ENCODE results near the gene ARPC2. TPM values are rescaled to one million over a fixed set of nuclear protein-coding genes. Genes with fewer than 3 reads are reported as not detected.
"Not testable (repeated sequence)": the region's sequence is repeated elsewhere in the genome, so short reads cannot be mapped to it uniquely, and the experiment has no call there.

Gene ARPC2
- 100 to 1,000 TPM; 275 to 314 (median 287) TPM for total RNA-seq

DNA sequence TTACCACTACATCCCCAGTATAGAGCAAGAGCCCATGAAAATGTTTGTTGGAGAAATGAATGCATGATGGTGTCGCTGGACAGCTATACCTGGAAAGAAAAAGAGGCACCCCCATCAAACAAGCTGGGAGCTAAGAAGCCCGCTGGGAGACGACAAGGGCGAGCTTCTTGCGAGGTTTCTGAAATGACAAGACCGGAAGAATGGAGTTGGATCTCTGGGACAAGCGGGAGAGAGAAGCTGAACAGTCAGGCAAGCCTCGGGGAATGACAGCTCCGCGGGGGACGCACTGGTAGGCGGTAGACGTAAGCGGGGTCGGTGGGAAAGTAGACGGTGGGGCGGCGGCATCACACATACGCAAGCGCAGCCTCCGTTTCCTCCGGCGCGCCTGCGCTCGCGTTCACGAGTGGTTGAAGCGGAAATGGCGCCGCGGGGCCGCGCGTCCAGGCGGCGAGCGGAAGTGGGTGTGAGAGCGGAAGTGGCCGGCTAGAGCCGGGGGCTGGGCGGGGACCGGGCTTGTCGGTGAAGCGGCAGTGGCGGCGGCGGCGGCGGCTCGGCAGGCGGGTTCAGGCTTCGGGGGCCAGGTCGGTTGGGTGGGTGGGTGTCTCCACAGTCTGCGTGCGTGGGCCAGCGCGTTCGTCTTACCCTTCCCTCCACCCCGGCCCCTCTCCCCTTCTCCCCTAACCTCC, at the start of gene ARPC2:
ARPC2 (plus strand) TSS at position 516 of the 686 bp plus-strand sequence. CDS start 282 bp downstream, outside the sequence.
- TF ChIP-seq POLR2A (IDR thresholded peaks at IDR 0.05) = peak; percentile 87 to 91
- TF ChIP-seq, protein P1, sequence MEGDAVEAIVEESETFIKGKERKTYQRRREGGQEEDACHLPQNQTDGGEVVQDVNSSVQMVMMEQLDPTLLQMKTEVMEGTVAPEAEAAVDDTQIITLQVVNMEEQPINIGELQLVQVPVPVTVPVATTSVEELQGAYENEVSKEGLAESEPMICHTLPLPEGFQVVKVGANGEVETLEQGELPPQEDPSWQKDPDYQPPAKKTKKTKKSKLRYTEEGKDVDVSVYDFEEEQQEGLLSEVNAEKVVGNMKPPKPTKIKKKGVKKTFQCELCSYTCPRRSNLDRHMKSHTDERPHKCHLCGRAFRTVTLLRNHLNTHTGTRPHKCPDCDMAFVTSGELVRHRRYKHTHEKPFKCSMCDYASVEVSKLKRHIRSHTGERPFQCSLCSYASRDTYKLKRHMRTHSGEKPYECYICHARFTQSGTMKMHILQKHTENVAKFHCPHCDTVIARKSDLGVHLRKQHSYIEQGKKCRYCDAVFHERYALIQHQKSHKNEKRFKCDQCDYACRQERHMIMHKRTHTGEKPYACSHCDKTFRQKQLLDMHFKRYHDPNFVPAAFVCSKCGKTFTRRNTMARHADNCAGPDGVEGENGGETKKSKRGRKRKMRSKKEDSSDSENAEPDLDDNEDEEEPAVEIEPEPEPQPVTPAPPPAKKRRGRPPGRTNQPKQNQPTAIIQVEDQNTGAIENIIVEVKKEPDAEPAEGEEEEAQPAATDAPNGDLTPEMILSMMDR (IDR thresholded peaks at IDR 0.05) = peak in 3 of 4 experiments; percentile 28 to 63 (median 60)
- TF ChIP-seq POLR2AphosphoS5 (IDR thresholded peaks at IDR 0.05) = peak; percentile 95
- TF ChIP-seq EP300 (IDR thresholded peaks at IDR 0.05) = no peak
- no peaks in the 10 kb centered on the region for H3K9me3 ChIP-seq
- H3K27me3 ChIP-seq = no peaks in the 10 kb centered on the region
- peaks cover 12 to 49% (median 31%) of the 10 kb centered on the region in 3 donors for H3K4me1 ChIP-seq
- H3K27ac ChIP-seq = peak within 1 kb of the TSS; percentile 90 to 96 (median 93)
- H3K36me3 ChIP-seq = no peaks in the 10 kb centered on the region
- ATAC-seq = peak; percentile 97
- 0% methylated on average over 6 of the region's 60 CpGs; no CpG with 5 or more reads in 1 of the 2 donors for WGBS, 2 donors (ENCODE audit: low coverage in 1 of 2)
- H3K4me3 ChIP-seq = peak within 1 kb of the TSS; percentile 72 to 94

DNA sequence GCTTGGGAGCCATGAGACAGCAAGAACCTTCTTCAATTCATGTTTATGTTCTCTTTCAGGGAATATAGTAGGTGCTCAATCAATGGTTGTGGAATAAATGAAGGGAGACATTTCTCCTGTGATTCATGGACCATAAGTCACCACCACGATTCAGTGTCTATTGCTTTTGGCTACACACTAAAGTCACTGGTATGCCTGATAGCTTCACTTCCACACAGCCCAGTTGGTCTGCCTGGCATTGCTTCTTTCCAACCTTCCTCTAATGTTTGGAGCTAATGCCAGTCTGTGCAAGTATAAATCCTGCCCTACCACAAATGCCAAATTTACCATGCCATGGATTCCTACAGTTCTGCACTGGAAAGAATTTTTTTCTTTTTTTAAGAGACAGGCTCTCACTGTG, 49.0 kb upstream of the ARPC2 start:
- H3K27me3 ChIP-seq = peaks cover 24% of the 10 kb centered on the region
- no peaks in the 10 kb centered on the region for H3K4me1 ChIP-seq
- no peak for ATAC-seq
- no peak overlapping the region for H3K4me3 ChIP-seq
- 38 to 71% methylated on average over 1 of the region's 1 CpG for WGBS, 2 donors (ENCODE audit: low coverage in 1 of 2)
- no peak for TF ChIP-seq EP300 (IDR thresholded peaks at IDR 0.05)
- TF ChIP-seq POLR2A (IDR thresholded peaks at IDR 0.05) = no peak
- TF ChIP-seq, protein P1 (IDR thresholded peaks at IDR 0.05) = no peak
- no peak for TF ChIP-seq POLR2AphosphoS5 (IDR thresholded peaks at IDR 0.05)
- no peaks in the 10 kb centered on the region for H3K9me3 ChIP-seq
- no peak overlapping the region for H3K27ac ChIP-seq
- H3K36me3 ChIP-seq = no peaks in the 10 kb centered on the region

DNA sequence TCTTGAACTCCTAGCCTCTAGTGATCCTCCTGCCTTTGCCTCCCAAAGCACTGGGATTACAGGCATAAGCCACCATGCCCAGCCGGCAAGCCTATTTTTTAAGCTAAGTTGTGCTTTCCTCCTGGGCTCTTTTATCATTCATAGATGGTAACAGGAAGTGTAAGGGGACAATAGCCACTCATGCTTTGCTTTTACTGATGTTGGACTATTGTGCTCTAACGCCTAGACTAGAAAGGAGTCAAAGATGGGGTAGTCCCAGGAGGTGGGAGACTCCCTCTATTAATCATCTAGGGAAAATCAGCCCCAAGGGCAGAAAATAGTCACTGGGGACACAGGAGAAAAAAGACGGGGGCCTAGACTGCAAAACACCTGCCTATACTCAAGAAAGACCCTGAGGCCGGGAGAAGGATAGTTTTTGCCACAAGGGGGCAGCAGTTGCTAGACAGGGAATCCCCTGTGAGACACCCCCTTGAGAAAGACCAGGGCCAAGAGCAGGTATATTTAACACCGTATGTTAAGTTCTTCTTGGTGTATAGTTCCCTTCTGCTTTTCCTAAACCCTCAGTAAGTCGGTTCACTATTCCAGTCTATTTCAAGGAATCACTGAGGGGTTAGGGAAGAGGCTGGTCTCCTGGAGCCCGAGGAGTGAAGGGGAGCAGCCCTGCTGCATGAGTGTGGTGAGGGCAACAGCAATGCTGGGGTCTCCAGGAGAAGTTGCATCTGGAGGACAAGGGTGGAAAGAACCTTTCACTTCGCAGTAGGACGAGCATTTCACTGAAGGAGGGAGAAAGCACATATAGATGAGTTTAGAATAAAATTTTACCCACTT, 48.1 kb upstream of the ARPC2 start:
- 36 to 50% methylated on average over 6 to 8 of the region's 9 CpGs for WGBS, 2 donors (ENCODE audit: low coverage in 1 of 2)
- H3K27me3 ChIP-seq = peaks cover 17% of the 10 kb centered on the region
- no peaks in the 10 kb centered on the region for H3K9me3 ChIP-seq
- no peaks in the 10 kb centered on the region for H3K36me3 ChIP-seq
- H3K4me3 ChIP-seq = no peak overlapping the region
- no peaks in the 10 kb centered on the region for H3K4me1 ChIP-seq
- no peak overlapping the region for H3K27ac ChIP-seq
- peak; percentile 62 for ATAC-seq
- TF ChIP-seq, protein P1 (IDR thresholded peaks at IDR 0.05) = peak; percentile 27 to 65 (median 37)
- no peak for TF ChIP-seq POLR2A (IDR thresholded peaks at IDR 0.05)
- TF ChIP-seq EP300 (IDR thresholded peaks at IDR 0.05) = no peak
- no peak for TF ChIP-seq POLR2AphosphoS5 (IDR thresholded peaks at IDR 0.05)

DNA sequence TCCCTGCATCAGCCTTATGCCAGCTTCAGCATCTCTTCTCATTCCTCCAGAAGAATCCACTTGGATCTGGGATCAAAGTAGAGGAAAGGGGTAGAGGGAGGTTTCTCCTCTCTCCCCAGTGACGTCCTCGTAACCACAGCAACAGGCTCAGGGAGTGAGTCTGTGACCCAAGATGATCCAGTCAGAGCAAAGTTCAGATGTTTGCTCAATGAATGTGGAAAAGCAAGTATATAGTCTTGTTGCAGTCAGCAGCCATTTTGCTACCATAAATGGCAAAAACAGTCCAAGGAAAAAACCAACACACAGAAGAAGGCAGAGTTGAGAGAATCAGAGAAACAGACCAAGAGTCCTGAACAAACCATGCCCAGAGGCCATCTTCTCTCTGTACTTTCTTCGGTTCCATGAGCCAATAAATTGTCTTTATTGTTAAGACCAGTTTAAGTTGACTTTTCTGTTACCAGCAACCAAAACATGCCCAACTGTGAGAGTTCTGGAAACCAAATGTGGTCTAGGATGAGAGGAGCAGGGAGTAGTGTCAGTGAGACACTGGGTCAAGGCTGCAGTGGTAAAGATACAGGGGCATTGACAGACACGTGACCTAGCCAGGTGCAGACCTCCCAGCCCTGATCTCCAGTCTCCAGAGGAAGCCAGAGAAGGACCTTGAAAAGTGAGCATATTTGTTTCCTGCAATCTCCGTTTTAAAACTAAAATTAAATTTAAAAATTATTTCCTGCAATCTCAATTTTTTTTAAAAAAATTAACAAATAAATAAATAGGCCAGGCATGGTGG, 47.0 kb upstream of the ARPC2 start:
- ATAC-seq = no peak
- TF ChIP-seq POLR2A (IDR thresholded peaks at IDR 0.05) = no peak
- TF ChIP-seq, protein P1 (IDR thresholded peaks at IDR 0.05) = no peak
- no peak for TF ChIP-seq POLR2AphosphoS5 (IDR thresholded peaks at IDR 0.05)
- TF ChIP-seq EP300 (IDR thresholded peaks at IDR 0.05) = no peak
- Histone ChIP-seq H3K27me3 (peaks cover 12% of the 10 kb centered on the region), H3K9me3 (no peaks in the 10 kb centered on the region), H3K4me1 (no peaks in the 10 kb centered on the region), H3K27ac (no peak overlapping the region), H3K36me3 (no peaks in the 10 kb centered on the region), H3K4me3 (no peak overlapping the region)
- 74 to 87% methylated on average over 5 of the region's 5 CpGs for WGBS, 2 donors (ENCODE audit: low coverage in 1 of 2)

DNA sequence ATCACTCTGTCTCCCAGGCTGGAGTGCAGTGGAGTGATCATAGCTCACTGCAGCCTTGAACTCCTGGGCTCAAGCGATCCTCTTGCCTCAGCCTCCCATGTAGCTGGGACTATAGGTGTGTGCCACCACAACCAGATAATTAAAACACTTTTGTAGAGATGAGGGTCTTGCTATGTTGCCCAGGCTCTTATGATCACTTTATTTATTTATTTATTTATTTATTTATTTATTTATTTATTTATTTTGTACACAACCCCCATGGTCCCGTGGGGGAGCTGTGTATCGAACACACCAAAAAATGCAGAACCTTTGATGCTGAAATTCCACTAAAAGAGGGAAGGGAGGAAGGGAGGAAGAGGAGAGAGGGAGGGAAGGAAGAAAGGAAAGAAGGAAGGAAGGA, 45.2 kb upstream of the ARPC2 start:
- not testable (repeated sequence) for H3K4me3 ChIP-seq, ATAC-seq, H3K27ac ChIP-seq, H3K9me3 ChIP-seq, H3K36me3 ChIP-seq, H3K4me1 ChIP-seq
- H3K27me3 ChIP-seq = peaks cover 10% of the 10 kb centered on the region
- WGBS, 2 donors (ENCODE audit: low coverage in 1 of 2) = 75 to 81% methylated on average over 2 to 3 of the region's 3 CpGs

Data from gastroesophageal sphincter (tissue), 4 donors.